ENCODE data around the gene ZFYVE27.

GRCh38 chr10:97789770-97790397, 53.0 kb downstream of the ZFYVE27 start:
- TF ChIP-seq CTCF (IDR thresholded peaks at IDR 0.05) (no peak), POLR2A (IDR thresholded peaks at IDR 0.05) (no peak)
